ENCODE measurements around the gene SMIM38.

- TF ChIP-seq POLR2A (IDR thresholded peaks at IDR 0.05) (no peak), CTCF (IDR thresholded peaks at IDR 0.05) (no peak), POLR2AphosphoS5 (IDR thresholded peaks at IDR 0.05) (no peak)
Measured at GRCh38 chr11:69164824-69165223, 9.1 kb downstream of the SMIM38 start.

Data from breast epithelium (tissue), 3 donors.